ENCODE data around the gene MFAP1.
"Not testable (repeated sequence)": the region's sequence is repeated elsewhere in the genome, so short reads cannot be mapped to it uniquely, and the experiment has no call there.

Gene MFAP1

GRCh38 chr15:43868406-43868805 lies 43.9 kb upstream of the MFAP1 start:
- Histone ChIP-seq H3K4me2 (no peak overlapping the region), H3K27ac (no peak overlapping the region), H4K20me1 (ENCODE audit: insufficient read depth) (no peaks in the 10 kb centered on the region; the same call in 1 of the 2 replicates), H3K36me3 (ENCODE audit: insufficient read depth) (no peaks in the 10 kb centered on the region), H3K79me2 (ENCODE audit: insufficient read depth, low read depth) (no peaks in the 10 kb centered on the region), H2AFZ (ENCODE audit: low read depth) (no peak overlapping the region), H3K27me3 (ENCODE audit: insufficient read depth, low read depth) (no peaks in the 10 kb centered on the region), H3K9ac (no peak overlapping the region), H3K4me1 (ENCODE audit: low read depth, poor library complexity, severe bottlenecking) (no peaks in the 10 kb centered on the region), H3K4me3 (IDR thresholded peaks at IDR 0.05; ENCODE audit: insufficient read depth, low read depth, low read length) (no peak overlapping the region)
- no peak for TF ChIP-seq CTCF (conservative IDR thresholded peaks at IDR 0.05; ENCODE audit: low read depth, low read length)

GRCh38 chr15:43867096-43867495 lies 42.6 kb upstream of the MFAP1 start:
- H2AFZ ChIP-seq (ENCODE audit: low read depth) = no peak overlapping the region
- H3K79me2 ChIP-seq (ENCODE audit: insufficient read depth, low read depth) = no peaks in the 10 kb centered on the region
- no peak overlapping the region for H3K4me3 ChIP-seq (IDR thresholded peaks at IDR 0.05; ENCODE audit: insufficient read depth, low read depth, low read length)
- no peaks in the 10 kb centered on the region for H3K36me3 ChIP-seq (ENCODE audit: insufficient read depth)
- TF ChIP-seq CTCF (conservative IDR thresholded peaks at IDR 0.05; ENCODE audit: low read depth, low read length) = no peak
- no peaks in the 10 kb centered on the region for H3K27me3 ChIP-seq (ENCODE audit: insufficient read depth, low read depth)
- H3K4me2 ChIP-seq = no peak overlapping the region
- H3K9ac ChIP-seq = no peak overlapping the region
- no peaks in the 10 kb centered on the region for H3K4me1 ChIP-seq (ENCODE audit: low read depth, poor library complexity, severe bottlenecking)
- no peaks in the 10 kb centered on the region; the same call in 1 of the 2 replicates for H4K20me1 ChIP-seq (ENCODE audit: insufficient read depth)
- no peak overlapping the region for H3K27ac ChIP-seq

GRCh38 chr15:43866636-43867035 lies 42.1 kb upstream of the MFAP1 start:
- not testable (repeated sequence) for H4K20me1 ChIP-seq (ENCODE audit: insufficient read depth); H3K27ac ChIP-seq; H3K4me1 ChIP-seq (ENCODE audit: low read depth, poor library complexity, severe bottlenecking); H3K27me3 ChIP-seq (ENCODE audit: insufficient read depth, low read depth); H3K36me3 ChIP-seq (ENCODE audit: insufficient read depth); H3K4me3 ChIP-seq (IDR thresholded peaks at IDR 0.05; ENCODE audit: insufficient read depth, low read depth, low read length); H3K4me2 ChIP-seq; H3K9ac ChIP-seq; H2AFZ ChIP-seq (ENCODE audit: low read depth); H3K79me2 ChIP-seq (ENCODE audit: insufficient read depth, low read depth)

GRCh38 chr15:43859546-43859945 lies 35.1 kb upstream of the MFAP1 start:
- Histone ChIP-seq H3K4me2 (no peak overlapping the region), H3K4me1 (ENCODE audit: low read depth, poor library complexity, severe bottlenecking) (no peaks in the 10 kb centered on the region), H4K20me1 (ENCODE audit: insufficient read depth) (no peaks in the 10 kb centered on the region), H3K4me3 (IDR thresholded peaks at IDR 0.05; ENCODE audit: insufficient read depth, low read depth, low read length) (no peak overlapping the region), H3K36me3 (ENCODE audit: insufficient read depth) (0 out of 2 replicates have a peak, but pooled peaks cover 3% of the 10 kb centered on the region), H3K9ac (no peak overlapping the region), H2AFZ (ENCODE audit: low read depth) (no peak overlapping the region), H3K27me3 (ENCODE audit: insufficient read depth, low read depth) (no peaks in the 10 kb centered on the region), H3K27ac (no peak overlapping the region), H3K79me2 (ENCODE audit: insufficient read depth, low read depth) (no peaks in the 10 kb centered on the region)
- TF ChIP-seq CTCF (conservative IDR thresholded peaks at IDR 0.05; ENCODE audit: low read depth, low read length) = no peak

- Histone ChIP-seq H3K4me2 (no peak overlapping the region), H3K36me3 (ENCODE audit: insufficient read depth) (peaks cover 8% of the 10 kb centered on the region; the same call in 1 of the 2 replicates), H3K27ac (no peak overlapping the region)
These were observed 30.3 kb upstream of the MFAP1 start for GRCh38 chr15:43854801-43855200.

More at GRCh38 chr15:43854801-43855200, 30.3 kb upstream of the MFAP1 start:
- no peak for TF ChIP-seq CTCF (conservative IDR thresholded peaks at IDR 0.05; ENCODE audit: low read depth, low read length)
- Histone ChIP-seq H3K79me2 (ENCODE audit: insufficient read depth, low read depth) (no peaks in the 10 kb centered on the region), H3K4me1 (ENCODE audit: low read depth, poor library complexity, severe bottlenecking) (no peaks in the 10 kb centered on the region), H2AFZ (ENCODE audit: low read depth) (no peak overlapping the region), H3K4me3 (IDR thresholded peaks at IDR 0.05; ENCODE audit: insufficient read depth, low read depth, low read length) (no peak overlapping the region), H3K9ac (no peak overlapping the region), H4K20me1 (ENCODE audit: insufficient read depth) (no peaks in the 10 kb centered on the region), H3K27me3 (ENCODE audit: insufficient read depth, low read depth) (no peaks in the 10 kb centered on the region)

Data from KMS-11 (cell line).